GM23248 (cell line): ENCODE data around the gene WNT1.

Experiments used
- EZH2 ChIP-seq: fragments of 200-600 bp; sonication (generic); IDR thresholded peaks from 2 replicates; pipeline ENCODE4 v1.6.1; 2018; ENCODE audit warnings: antibody characterized with exemption, mild to moderate bottlenecking; ENCODE audit not compliant: insufficient read depth, poor library complexity, severe bottlenecking
- EZH2phosphoT487 ChIP-seq: fragments of 200-600 bp; sonication (generic); IDR thresholded peaks from 2 replicates; pipeline ENCODE4 v1.6.1; 2018; ENCODE audit warnings: antibody characterized with exemption, moderate library complexity, mild to moderate bottlenecking, low read depth; ENCODE audit not compliant: insufficient read depth

DNA sequence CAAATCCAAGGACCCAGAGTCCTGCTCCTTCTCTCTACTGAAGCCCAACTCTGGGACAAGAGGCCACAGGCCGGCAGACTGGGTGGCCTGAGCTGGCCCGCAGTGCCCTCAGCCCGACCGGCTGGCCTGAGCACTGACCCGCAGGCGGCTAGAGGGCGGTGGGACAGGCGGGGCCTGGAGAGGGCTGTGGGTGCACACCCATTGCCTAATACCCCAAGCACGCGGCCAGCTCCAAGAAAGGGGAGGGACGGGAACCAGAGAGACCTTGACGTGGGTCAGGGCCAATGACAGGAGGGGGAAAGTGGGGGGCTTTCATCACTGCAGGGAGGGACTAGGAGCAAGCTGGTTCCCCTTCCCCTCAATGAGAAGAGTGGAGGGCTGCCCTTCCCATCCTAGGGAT is 4.6 kb upstream of the WNT1 start:
- TF ChIP-seq EZH2: no peak
- TF ChIP-seq EZH2phosphoT487: no peak
